Smooth muscle cell (in vitro differentiated cells): ENCODE measurements around the gene MEX3D. TPM values are rescaled to one million over a fixed set of nuclear protein-coding genes. Genes with fewer than 3 reads are reported as not detected.

ENCODE experiments used
- DNase-seq: peaks from one replicate; lab custom pipeline; 2025; ENCODE audit not compliant: unreplicated experiment; lab: John Stamatoyannopoulos, UW
- H2AFZ ChIP-seq: fragments of 200-600 bp; sonication (generic); 2 replicates; pipeline ENCODE4 v1.6.0; 2016; ENCODE audit warnings: antibody characterized with exemption, low read depth, mild to moderate bottlenecking
- H3F3A ChIP-seq: fragments of 200-600 bp; sonication (generic); 2 replicates; pipeline ENCODE4 v1.6.0; 2017; ENCODE audit warnings: antibody characterized with exemption, low read depth
- H3K27ac ChIP-seq: fragments of 200-600 bp; sonication (generic); 2 replicates; pipeline ENCODE4 v1.5.1; 2016; ENCODE audit warnings: low read depth, mild to moderate bottlenecking
- H3K27me3 ChIP-seq: fragments of 200-600 bp; sonication (generic); 2 replicates; pipeline ENCODE4 v1.6.1; 2016; ENCODE audit warnings: low read depth, mild to moderate bottlenecking
- H3K36me3 ChIP-seq: fragments of 200-600 bp; sonication (generic); 2 replicates; pipeline ENCODE4 v1.5.1; 2016; ENCODE audit warnings: low read depth
- H3K4me1 ChIP-seq: fragments of 200-600 bp; sonication (generic); 2 replicates; pipeline ENCODE4 v1.5.1; 2016; ENCODE audit warnings: low read depth
- H3K4me2 ChIP-seq: fragments of 200-600 bp; sonication (generic); 2 replicates; pipeline ENCODE4 v1.6.0; 2016; ENCODE audit warnings: mild to moderate bottlenecking
- H3K4me3 ChIP-seq: fragments of 200-600 bp; sonication (generic); 2 replicates; pipeline ENCODE4 v1.5.1; 2016; ENCODE audit warnings: mild to moderate bottlenecking
- H3K79me2 ChIP-seq: fragments of 200-600 bp; sonication (generic); 2 replicates; pipeline ENCODE4 v1.6.0; 2016; ENCODE audit warnings: low read depth, mild to moderate bottlenecking
- H3K9ac ChIP-seq: fragments of 200-600 bp; sonication (generic); 2 replicates; pipeline ENCODE4 v1.6.0; 2016; ENCODE audit warnings: low read depth
- H3K9me3 ChIP-seq: fragments of 200-600 bp; sonication (generic); replicated peaks from 2 replicates; pipeline ENCODE4 v1.5.1; 2016; ENCODE audit warnings: low read depth
- H4K20me1 ChIP-seq: fragments of 200-600 bp; sonication (generic); 2 replicates; pipeline ENCODE4 v1.6.0; 2016; ENCODE audit warnings: low read depth
- CTCF ChIP-seq: fragments of 200-600 bp; sonication (generic); IDR thresholded peaks from 2 replicates; pipeline ENCODE4 v1.5.1; 2017; ENCODE audit warnings: borderline replicate concordance, mild to moderate bottlenecking, antibody characterized with exemption; ENCODE audit not compliant: insufficient read depth, poor library complexity, severe bottlenecking
- WGBS: methylation state at CpG from one replicate; pipeline ENCODE4 v1.1.7; 2016; ENCODE audit warnings: low lambda C conversion rate; 5-methylcytosine and 5-hydroxymethylcytosine counted together
- polyA plus RNA-seq: library from polyadenylated mRNA; unstranded; fragments of >200 nt; fragmentation: Nextera tagmentation; extraction: Ambion mirVana; gene quantifications from 2 replicates; pipeline ENCODE4 v1.2.1, GENCODE V29; 2016
- total RNA-seq: library from RNA; depleted of rRNA; stranded (reverse); fragments of >200 nt; gene quantifications from 2 replicates; pipeline ENCODE4 v1.2.3, GENCODE V29; 2014

The MEX3D gene
- total and polyA plus RNA-seq, 2 experiments from 2014 or later: 8.4 to 28.6 TPM

GRCh38 chr19:1507763-1508506, 60.2 kb downstream of the MEX3D start:
- Histone ChIP-seq H3K4me3 (peak overlapping the region; percentile 58), H3F3A (peaks cover 16% of the 10 kb centered on the region), H3K4me2 (peak overlapping the region; percentile 87), H3K36me3 (no peaks in the 10 kb centered on the region), H4K20me1 (no peaks in the 10 kb centered on the region), H3K9me3 (no peaks in the 10 kb centered on the region), H2AFZ (no peak overlapping the region), H3K27ac (peak overlapping the region; percentile 80), H3K9ac (peak overlapping the region; percentile 54), H3K27me3 (peaks cover 6% of the 10 kb centered on the region), H3K79me2 (no peaks in the 10 kb centered on the region), H3K4me1 (peaks cover 19% of the 10 kb centered on the region)
- TF ChIP-seq CTCF: no peak
- 4% methylated on average over 45 of the region's 46 CpGs for WGBS
- DNase-seq: peak; percentile 75

- peak overlapping the region; percentile 52 for H3K27ac ChIP-seq
- peaks cover 7% of the 10 kb centered on the region for H3K27me3 ChIP-seq
- H3F3A ChIP-seq: peaks cover 18% of the 10 kb centered on the region
- no peaks in the 10 kb centered on the region for H3K9me3 ChIP-seq
- no peak overlapping the region for H2AFZ ChIP-seq
- H4K20me1 ChIP-seq: no peaks in the 10 kb centered on the region
- H3K79me2 ChIP-seq: no peaks in the 10 kb centered on the region
- peak overlapping the region; percentile 82 for H3K4me2 ChIP-seq
- no peak overlapping the region for H3K4me3 ChIP-seq
- TF ChIP-seq CTCF: no peak
- no peaks in the 10 kb centered on the region for H3K36me3 ChIP-seq
- 87% methylated on average over 23 of the region's 23 CpGs for WGBS
- peaks cover 20% of the 10 kb centered on the region for H3K4me1 ChIP-seq
- no peak for DNase-seq
- no peak overlapping the region for H3K9ac ChIP-seq
Observed at GRCh38 chr19:1507192-1507660, 60.9 kb downstream of the MEX3D start.

- Histone ChIP-seq H2AFZ (no peak overlapping the region), H3K27ac (no peak overlapping the region), H3K9me3 (no peaks in the 10 kb centered on the region), H3K27me3 (peaks cover 7% of the 10 kb centered on the region), H3K36me3 (no peaks in the 10 kb centered on the region), H3K9ac (no peak overlapping the region), H3K79me2 (no peaks in the 10 kb centered on the region), H3K4me1 (peaks cover 20% of the 10 kb centered on the region), H4K20me1 (no peaks in the 10 kb centered on the region), H3F3A (peaks cover 18% of the 10 kb centered on the region), H3K4me3 (no peak overlapping the region), H3K4me2 (no peak overlapping the region)
- no peak for DNase-seq
- 93% methylated on average over 35 of the region's 45 CpGs for WGBS
- TF ChIP-seq CTCF: no peak
Observed at GRCh38 chr19:1505991-1506881, 61.9 kb downstream of the MEX3D start.
